Tibial artery (tissue), 4 donors: Measurements from ENCODE around the gene NXF1.
A peak's percentile ranks its signal among the peaks of the same experiment; 100 is the strongest.

Source experiments
- DNase-seq, 2 donors: peaks; one replicate each; pipeline ENCODE4 v3.0.0-alpha.2; 2019
- H3K27ac ChIP-seq, 2 donors: fragments of 200-600 bp; sonication (generic) in 1 of 2; 1 replicate in 1 of 2; 2 replicates in 1 of 2; pipeline ENCODE4 v1.5.1; 2018 to 2019; ENCODE audit warnings: mild to moderate bottlenecking in 1 of 2
- H3K27me3 ChIP-seq, 2 donors: fragments of 200-600 bp; sonication (generic) in 1 of 2; one replicate each; pipeline versions ENCODE4 v1.5.1 to v1.6.0; 2016 to 2019
- H3K36me3 ChIP-seq, 3 donors: fragments of 200-600 bp; sonication (generic) in 2 of 3; one replicate each; pipeline ENCODE4 v1.5.1; 2016 to 2019; ENCODE audit warnings: mild to moderate bottlenecking in 2 of 3
- H3K4me1 ChIP-seq, 4 donors: fragments of 200-600 bp; sonication (generic) in 2 of 4; 1 replicate in 3 of 4; 2 replicates in 1 of 4; pipeline ENCODE4 v1.5.1; 2016 to 2019
- H3K4me3 ChIP-seq, 2 donors: fragments of 200-600 bp; sonication (generic) in 1 of 2; 1 replicate in 1 of 2; 2 replicates in 1 of 2; pipeline ENCODE4 v1.5.1; 2018 to 2019; ENCODE audit warnings: mild to moderate bottlenecking in 2 of 2
- H3K9me3 ChIP-seq, 3 donors: fragments of 200-600 bp; sonication (generic) in 1 of 3; one replicate each; pipeline ENCODE4 v1.5.1; 2016 to 2019
- intact Hi-C: fragments of 100-400 bp; cut with DNase I; formaldehyde crosslinking; loops from one replicate; pipeline ENCODE4 v1.15.0; 2023; ENCODE audit warnings: low total_unique reads
- TF ChIP-seq, protein P1 (sequence below), 2 experiments: fragments of 200-600 bp in 1 of 2; fragments of 450-650 bp in 1 of 2; IDR thresholded peaks; one replicate each; pipeline ENCODE4 v1.5.1; 2017 to 2019; ENCODE audit warnings: antibody characterized with exemption in 2 of 2, mild to moderate bottlenecking in 1 of 2, moderate library complexity in 1 of 2

The NXF1 gene

GRCh38 chr11:62794201-62794775 lies 11.0 kb downstream of the NXF1 start:
- H3K27me3 ChIP-seq: no peaks in the 10 kb centered on the region
- H3K4me3 ChIP-seq: no peak overlapping the region
- no peak overlapping the region for H3K27ac ChIP-seq
- intact Hi-C loops: loop anchor here (5.0 kb wide), 1 partner anchor 43 kb away; the partner anchor contains the start of gene WDR74
- no peaks in the 10 kb centered on the region for H3K9me3 ChIP-seq
- peaks cover 0 to 28% (median 20%) of the 10 kb centered on the region in 4 donors for H3K4me1 ChIP-seq
- TF ChIP-seq, protein P1, sequence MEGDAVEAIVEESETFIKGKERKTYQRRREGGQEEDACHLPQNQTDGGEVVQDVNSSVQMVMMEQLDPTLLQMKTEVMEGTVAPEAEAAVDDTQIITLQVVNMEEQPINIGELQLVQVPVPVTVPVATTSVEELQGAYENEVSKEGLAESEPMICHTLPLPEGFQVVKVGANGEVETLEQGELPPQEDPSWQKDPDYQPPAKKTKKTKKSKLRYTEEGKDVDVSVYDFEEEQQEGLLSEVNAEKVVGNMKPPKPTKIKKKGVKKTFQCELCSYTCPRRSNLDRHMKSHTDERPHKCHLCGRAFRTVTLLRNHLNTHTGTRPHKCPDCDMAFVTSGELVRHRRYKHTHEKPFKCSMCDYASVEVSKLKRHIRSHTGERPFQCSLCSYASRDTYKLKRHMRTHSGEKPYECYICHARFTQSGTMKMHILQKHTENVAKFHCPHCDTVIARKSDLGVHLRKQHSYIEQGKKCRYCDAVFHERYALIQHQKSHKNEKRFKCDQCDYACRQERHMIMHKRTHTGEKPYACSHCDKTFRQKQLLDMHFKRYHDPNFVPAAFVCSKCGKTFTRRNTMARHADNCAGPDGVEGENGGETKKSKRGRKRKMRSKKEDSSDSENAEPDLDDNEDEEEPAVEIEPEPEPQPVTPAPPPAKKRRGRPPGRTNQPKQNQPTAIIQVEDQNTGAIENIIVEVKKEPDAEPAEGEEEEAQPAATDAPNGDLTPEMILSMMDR (IDR thresholded peaks at IDR 0.05): no peak
- peaks cover 66 to 89% (median 77%) of the 10 kb centered on the region in 3 donors for H3K36me3 ChIP-seq
- DNase-seq: no peak

- Histone ChIP-seq H3K4me1 (peaks cover 0 to 43% (median 33%) of the 10 kb centered on the region in 4 donors), H3K27me3 (no peaks in the 10 kb centered on the region), H3K36me3 (peaks cover 45 to 75% (median 56%) of the 10 kb centered on the region in 3 donors), H3K9me3 (no peaks in the 10 kb centered on the region), H3K27ac (peak overlapping the region; percentile 75 to 86), H3K4me3 (peak overlapping the region; percentile 75 to 79)
- intact Hi-C loops: loop anchor here (5.0 kb wide), 1 partner anchor 45 kb away; the partner anchor contains the start of gene WDR74
- DNase-seq: peak in 1 of 2 donors; percentile 74
- TF ChIP-seq, protein P1 (IDR thresholded peaks at IDR 0.05): no peak
These were observed 13.1 kb downstream of the NXF1 start for GRCh38 chr11:62792202-62792575.

- peaks cover 40 to 70% (median 51%) of the 10 kb centered on the region in 3 donors for H3K36me3 ChIP-seq
- H3K9me3 ChIP-seq: no peaks in the 10 kb centered on the region
- H3K4me1 ChIP-seq: peaks cover 0 to 43% (median 33%) of the 10 kb centered on the region in 4 donors
- peak within 1 kb of the TSS; percentile 75 to 86 for H3K27ac ChIP-seq
- TF ChIP-seq, protein P1 (IDR thresholded peaks at IDR 0.05): peak; percentile 19 to 29
- H3K27me3 ChIP-seq: no peaks in the 10 kb centered on the region
- intact Hi-C loops: loop anchor here (5.0 kb wide), 1 partner anchor 46 kb away; the partner anchor contains the start of gene WDR74
- peak; percentile 87 to 94 for DNase-seq
- H3K4me3 ChIP-seq: peak within 1 kb of the TSS; percentile 75 to 79
These were observed 13.6 kb downstream of the NXF1 start, which contains the start of gene TMEM223 for GRCh38 chr11:62791501-62792201. Gene TMEM223 (minus strand): TSS chr11:62792006. CDS start chr11:62791994, 12 bp downstream.

DNA sequence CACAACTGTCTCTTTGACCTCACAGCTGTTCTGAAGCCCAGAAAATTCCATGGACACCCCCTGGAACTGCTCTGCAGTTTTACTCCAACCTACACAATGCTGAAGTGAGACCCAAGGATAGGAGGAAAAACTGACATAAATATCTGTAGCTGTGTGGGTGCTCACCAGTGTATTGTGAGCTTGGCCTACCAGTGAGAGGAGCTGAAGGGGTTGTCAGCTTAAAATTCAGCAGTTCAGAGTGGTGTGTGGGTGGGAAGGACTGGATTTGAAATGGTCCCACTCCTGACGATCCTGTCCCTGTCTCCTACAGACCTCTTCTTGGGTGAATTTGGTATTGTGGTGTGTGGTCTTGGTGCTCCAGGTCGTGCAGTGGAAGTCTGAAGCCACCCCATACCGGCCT lies 15.7 kb downstream of the NXF1 start:
- peaks cover 19 to 49% (median 30%) of the 10 kb centered on the region in 3 donors for H3K36me3 ChIP-seq
- H3K4me1 ChIP-seq: peaks cover 0 to 51% (median 43%) of the 10 kb centered on the region in 4 donors
- no peak for DNase-seq
- no peak overlapping the region for H3K4me3 ChIP-seq
- H3K27me3 ChIP-seq: no peaks in the 10 kb centered on the region
- TF ChIP-seq, protein P1 (IDR thresholded peaks at IDR 0.05): no peak
- no peak overlapping the region for H3K27ac ChIP-seq
- no peaks in the 10 kb centered on the region for H3K9me3 ChIP-seq
- intact Hi-C loops: no loop called here

DNA sequence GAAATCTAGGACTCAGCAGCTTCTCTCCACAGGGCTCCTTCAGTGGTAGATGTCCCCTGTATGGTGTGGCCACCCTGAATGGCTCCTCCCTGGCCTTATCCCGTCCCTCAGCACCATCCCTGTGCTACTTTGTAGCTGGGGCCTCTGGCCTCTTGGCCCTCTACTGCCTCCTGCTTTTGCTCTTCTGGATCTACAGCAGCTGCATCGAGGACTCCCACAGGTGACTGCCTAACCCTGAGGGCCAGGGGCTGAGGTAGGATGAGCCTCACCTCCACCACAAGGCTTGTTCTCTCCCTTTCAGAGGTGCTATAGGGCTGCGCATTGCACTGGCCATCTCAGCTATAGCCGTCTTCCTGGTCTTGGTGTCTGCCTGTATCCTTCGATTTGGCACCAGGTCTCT lies 16.2 kb downstream of the NXF1 start:
- Histone ChIP-seq H3K9me3 (no peaks in the 10 kb centered on the region), H3K27me3 (no peaks in the 10 kb centered on the region), H3K36me3 (peaks cover 13 to 43% (median 24%) of the 10 kb centered on the region in 3 donors), H3K4me1 (peaks cover 0 to 51% (median 43%) of the 10 kb centered on the region in 4 donors), H3K27ac (no peak overlapping the region), H3K4me3 (no peak overlapping the region)
- no peak for DNase-seq
- TF ChIP-seq, protein P1 (IDR thresholded peaks at IDR 0.05): no peak
- intact Hi-C loops: no loop called here
